K562 (cell line): Measurements from ENCODE around the gene NEUROD2. TPM values are rescaled to one million over a fixed set of nuclear protein-coding genes. Genes with fewer than 3 reads are reported as not detected.

Source experiments
- ATAC-seq: fragments of 200-7000 bp; cut with Tn5 transposase; 3 replicates; pipeline ENCODE4 v1.9.1; 2020; ENCODE audit warnings: moderate library complexity
- BruUV-seq: library from RNA; stranded (reverse); fragments of 400-500 nt; replicated peaks from 2 replicates; lab custom pipeline; 2021; lab: Mats Ljungman, UMichigan
- CTCF ChIA-PET: fragments of 300-600 bp; formaldehyde crosslinking; extraction: SDS; loops from one replicate; lab custom pipeline; 2021; ENCODE audit warnings: low intra/inter-chr PET ratio; lab: Yijun Ruan, JAX
- POLR2A ChIA-PET: fragments of 300-600, 350-650 bp; sonication (Branson Sonifier 250); formaldehyde crosslinking; extraction: SDS; loops from one replicate; lab custom pipeline; 2021; ENCODE audit warnings: antibody characterized with exemption, inconsistent platforms; lab: Yijun Ruan, JAX
- DNase-seq, 4 experiments: peaks; one replicate each; pipeline versions ENCODE4 v3.0.0 to v3.0.0-alpha.2; 2011 to 2018; ENCODE audit warnings: low spot score in 3 of 4, mixed read lengths in 3 of 4; ENCODE audit errors: extremely low read depth in 1 of 4
- FAIRE-seq: peaks from 2 replicates; lab custom pipeline; 2011; peaks lifted over from hg19 to GRCh38; lab: Jason Lieb, UNC
- H2AFZ ChIP-seq: 2 replicates; pipeline ENCODE4 v1.6.0; 2011; ENCODE audit warnings: low read depth, low read length, control low read depth, inconsistent platforms
- H3K27ac ChIP-seq: fragments of 200-600 bp; 3 replicates; pipeline ENCODE4 v1.8.0; 2011; ENCODE audit warnings: low read depth, mild to moderate bottlenecking, control low read depth, inconsistent platforms, low read length, moderate library complexity, mixed read lengths; ENCODE audit errors: extremely low read depth
- H3K27me3 ChIP-seq, 2 experiments: fragments of 300-600 bp in 1 of 2; 2 replicates in 1 of 2; 3 replicates in 1 of 2; pipeline versions ENCODE4 v1.6.0 to v1.8.0; 2011; ENCODE audit warnings: inconsistent platforms in 2 of 2, low read length in 2 of 2, mild to moderate bottlenecking in 1 of 2, mixed read lengths in 1 of 2, moderate library complexity in 1 of 2; ENCODE audit not compliant: control insufficient read depth in 2 of 2, insufficient read depth in 2 of 2
- H3K36me3 ChIP-seq: fragments of 300-600 bp; 3 replicates; pipeline ENCODE4 v1.8.0; 2011; ENCODE audit warnings: mild to moderate bottlenecking, low read length, inconsistent platforms; ENCODE audit not compliant: control insufficient read depth, insufficient read depth
- H3K4me1 ChIP-seq, 2 experiments: fragments of 200-600 bp in 1 of 2; replicated peaks in 1 of 2; 2 replicates in 1 of 2; 3 replicates in 1 of 2; pipeline versions ENCODE4 v1.5.1 to v1.8.0; 2011; ENCODE audit warnings: inconsistent platforms in 2 of 2, low read length in 2 of 2, mild to moderate bottlenecking in 1 of 2, mixed read lengths in 1 of 2, moderate library complexity in 1 of 2; ENCODE audit not compliant: control insufficient read depth in 2 of 2, insufficient read depth in 2 of 2
- H3K4me2 ChIP-seq: 2 replicates; pipeline ENCODE4 v1.6.1; 2011; ENCODE audit warnings: low read length, control low read depth, inconsistent platforms, mixed read lengths; ENCODE audit not compliant: insufficient read depth
- H3K4me3 ChIP-seq: fragments of 200-600 bp; sonication (generic), shearing (Covaris generic); 2 replicates; pipeline ENCODE4 v1.5.1; 2016; ENCODE audit warnings: control low read depth, inconsistent platforms
- H3K79me2 ChIP-seq: fragments of 200-600 bp; 3 replicates; pipeline ENCODE4 v1.8.0; 2011; ENCODE audit warnings: low read length, inconsistent platforms; ENCODE audit not compliant: control insufficient read depth, insufficient read depth
- H3K9ac ChIP-seq, 2 experiments: 2 replicates each; pipeline versions ENCODE4 v1.6.0 to v1.6.1; 2011; ENCODE audit warnings: low read depth in 2 of 2, low read length in 2 of 2, control low read depth in 1 of 2, inconsistent platforms in 1 of 2, mild to moderate bottlenecking in 1 of 2, mixed read lengths in 1 of 2; ENCODE audit not compliant: insufficient read depth in 1 of 2
- H3K9me1 ChIP-seq: one replicate; pipeline ENCODE4 v1.6.0; 2011; ENCODE audit warnings: inconsistent platforms, mild to moderate bottlenecking, low read length, moderate library complexity; ENCODE audit not compliant: control insufficient read depth, insufficient read depth
- H3K9me3 ChIP-seq: replicated peaks from 2 replicates; pipeline ENCODE4 v1.5.1; 2011; ENCODE audit warnings: low read depth, low read length, inconsistent platforms; ENCODE audit not compliant: control insufficient read depth, insufficient read depth
- H4K20me1 ChIP-seq: replicated peaks from 2 replicates; pipeline ENCODE4 v1.6.1; 2011; ENCODE audit warnings: low read length, inconsistent platforms, mixed read lengths; ENCODE audit not compliant: control insufficient read depth, insufficient read depth
- ATF7 ChIP-seq: fragments of 450-650 bp; IDR thresholded peaks from 2 replicates; pipeline ENCODE4 v1.7.1; 2014; ENCODE audit warnings: mild to moderate bottlenecking, moderate library complexity
- ETV6 ChIP-seq, 3 experiments: fragments of 150-350 bp in 1 of 3; sonication (generic) in 1 of 3; formaldehyde crosslinking in 1 of 3; IDR thresholded peaks; 2 replicates each; pipeline versions ENCODE4 v1.6.1 to v1.8.0; 2014 to 2022; ENCODE audit warnings: borderline replicate concordance in 2 of 3, low read depth in 2 of 3, antibody characterized with exemption in 1 of 3, low read length in 1 of 3, mild to moderate bottlenecking in 1 of 3, missing genetic modification reagents in 1 of 3
- HNRNPL ChIP-seq: fragments of 200-400 bp; formaldehyde crosslinking; IDR thresholded peaks from 2 replicates; pipeline ENCODE4 v1.6.1; 2017; ENCODE audit warnings: low read depth, mild to moderate bottlenecking, low read length
- NFIC ChIP-seq: fragments of 450-650 bp; IDR thresholded peaks from 2 replicates; pipeline ENCODE4 v1.6.1; 2017; ENCODE audit warnings: mild to moderate bottlenecking, inconsistent platforms
- ZNF140 ChIP-seq: fragments of 250-450 bp; sonication (Bioruptor Pico); IDR thresholded peaks from 2 replicates; pipeline ENCODE4 v1.8.0; 2021; ENCODE audit warnings: moderate library complexity, mild to moderate bottlenecking, inconsistent platforms
- WGBS: fragments of 100-300 bp; shearing (Covaris generic); methylation state at CpG from one replicate; pipeline ENCODE4 v1.1.6; 2016; ENCODE audit warnings: low coverage, mixed read lengths; ENCODE audit not compliant: insufficient coverage; ENCODE audit errors: missing lambda C conversion rate; 5-methylcytosine and 5-hydroxymethylcytosine counted together
- in situ Hi-C: fragments of 300-500 bp; cut with MboI; formaldehyde crosslinking; loops from 4 replicates; pipeline ENCODE4 v1.15.0; 2018; ENCODE audit warnings: inconsistent platforms, mixed read lengths
- intact Hi-C: fragments of 100-400 bp; cut with micrococcal nuclease; formaldehyde crosslinking; loops from 2 replicates; pipeline ENCODE4 v1.14.2; 2022
- polyA plus RNA-seq, 8 experiments: library from polyadenylated mRNA; depleted of rRNA in 4 of 8; stranded (reverse) in 5 of 8; unstranded in 3 of 8; fragments of >200 nt; fragmentation: Nextera tagmentation in 2 of 8; fragmentation: Illumina TruSeq in 1 of 8; extraction: Ambion mirVana in 2 of 8; extraction: Trizol in 1 of 8; gene quantifications; 2 replicates each; pipeline versions ENCODE4 v1.2.1 to v1.2.3, GENCODE V29; 2011 to 2014; ENCODE audit warnings: inconsistent platforms in 1 of 8, missing spikeins in 1 of 8
- total RNA-seq, 7 experiments: library from RNA; depleted of rRNA in 6 of 7; stranded (reverse); fragments of >200 nt in 6 of 7; fragmentation: Illumina TruSeq in 2 of 7; extraction: Trizol in 2 of 7; gene quantifications; 2 replicates each; pipeline versions ENCODE4 v1.2.1 to v1.2.3, GENCODE V29; 2011 to 2021; ENCODE audit warnings: low replicate concordance in 1 of 7

NEUROD2 gene
- total and polyA plus RNA-seq, 9 of the 15 experiments (the other 6 are each of a cell fraction or from before 2014, with no cell fraction given): not detected

DNA sequence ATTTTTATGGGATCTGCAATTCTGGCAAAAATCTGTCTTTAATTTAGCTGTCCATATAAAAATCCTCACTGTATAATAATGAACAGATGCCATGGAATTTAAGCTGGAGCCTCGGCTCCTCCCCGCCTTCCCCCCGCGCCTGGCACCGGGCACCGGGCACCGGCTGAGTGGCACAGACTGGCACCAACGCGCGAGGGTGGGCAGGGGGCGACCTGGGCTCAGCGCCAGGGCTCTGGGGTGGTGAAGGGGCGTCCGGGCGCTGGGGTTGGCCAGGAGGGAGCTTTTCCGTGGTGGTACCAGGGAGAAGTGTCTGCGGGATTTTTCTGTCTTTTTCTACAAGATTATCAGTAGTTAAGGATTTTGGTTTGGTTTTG is 9.1 kb downstream of the NEUROD2 start:
- ATAC-seq (no peak), FAIRE-seq (no peak), DNase-seq (no peak)
- H3K9ac ChIP-seq: no peak overlapping the region
- CTCF ChIA-PET: no interaction called here
- no peak overlapping the region for H3K4me3 ChIP-seq
- H3K9me3 ChIP-seq: no peaks in the 10 kb centered on the region
- TF ChIP-seq HNRNPL (peak; percentile 85), ATF7 (no peak)
- H3K36me3 ChIP-seq: no peaks in the 10 kb centered on the region
- no TSS peak for BruUV-seq
- in situ Hi-C loops: no loop called here
- no peak overlapping the region for H3K4me2 ChIP-seq
- no peak overlapping the region for H3K27ac ChIP-seq
- under 1% methylated on average over 13 of the region's 17 CpGs for WGBS
- H3K4me1 ChIP-seq: peaks cover 0 to 24% of the 10 kb centered on the region in 2 experiments; a peak in 1 of 5 replicates
- peaks cover 54 to 78% of the 10 kb centered on the region in 2 experiments for H3K27me3 ChIP-seq
- H3K79me2 ChIP-seq: no peaks in the 10 kb centered on the region
- peaks cover 2% of the 10 kb centered on the region for H4K20me1 ChIP-seq
- no peaks in the 10 kb centered on the region for H3K9me1 ChIP-seq
- POLR2A ChIA-PET: no interaction called here
- intact Hi-C loops: no loop called here
- H2AFZ ChIP-seq: no peak overlapping the region

- POLR2A ChIA-PET: no interaction called here
- Histone ChIP-seq H4K20me1 (no peaks in the 10 kb centered on the region; the same call in none of the 2 replicates), H3K9me1 (no peaks in the 10 kb centered on the region), H3K9ac (no peak overlapping the region), H3K4me3 (no peak overlapping the region), H2AFZ (no peak overlapping the region), H3K4me1 (peaks cover 0 to 24% of the 10 kb centered on the region in 2 experiments; a peak in 1 of 5 replicates), H3K4me2 (no peak overlapping the region), H3K27me3 (peaks cover 49 to 73% of the 10 kb centered on the region in 2 experiments), H3K79me2 (no peaks in the 10 kb centered on the region), H3K27ac (no peak overlapping the region), H3K36me3 (no peaks in the 10 kb centered on the region), H3K9me3 (no peaks in the 10 kb centered on the region)
- CTCF ChIA-PET: no interaction called here
- BruUV-seq: no TSS peak
- FAIRE-seq (no peak), DNase-seq (peak in 1 of 4 experiments; percentile 28), ATAC-seq (no peak)
- intact Hi-C loops (no loop called here), in situ Hi-C loops (no loop called here)
- WGBS: 2% methylated on average over 13 of the region's 13 CpGs
- TF ChIP-seq ZNF140: no peak
- no peak for TF ChIP-seq ETV6 (IDR thresholded peaks at IDR 0.05; ENCODE audit: borderline replicate concordance in 1 of 2, low read depth in 2 of 2, low read length in 1 of 2)
- TF ChIP-seq ETV6 (CRISPR knock-in tag; IDR thresholded peaks at IDR 0.05; ENCODE audit: borderline replicate concordance): no peak
- peak; percentile 91 for TF ChIP-seq NFIC
Measured at GRCh38 chr17:39598047-39598481, 9.7 kb downstream of the NEUROD2 start.
